H1 (cell line): ENCODE results near the gene BAZ2B. TPM values are rescaled to one million over a fixed set of nuclear protein-coding genes. Genes with fewer than 3 reads are reported as not detected.

Experiments used
- BACH1 ChIP-seq: IDR thresholded peaks from 2 replicates; pipeline ENCODE4 v1.6.1; 2012; ENCODE audit warnings: low read length, improper control_type of control experiment
- EP300 ChIP-seq, 2 experiments: IDR thresholded peaks; 1 replicate in 1 of 2; 2 replicates in 1 of 2; pipeline ENCODE4 v1.6.1; 2011 to 2012; ENCODE audit warnings: low read depth in 2 of 2, low read length in 2 of 2, mild to moderate bottlenecking in 2 of 2, borderline replicate concordance in 1 of 2, inconsistent platforms in 1 of 2, moderate library complexity in 1 of 2
- POU5F1 ChIP-seq: IDR thresholded peaks from 2 replicates; pipeline ENCODE4 v1.6.1; 2011; ENCODE audit warnings: low read depth, mild to moderate bottlenecking, low read length, moderate library complexity
- SUZ12 ChIP-seq: fragments of 200-600 bp; sonication (generic); IDR thresholded peaks from 2 replicates; pipeline ENCODE4 v1.6.1; 2012; ENCODE audit warnings: mild to moderate bottlenecking, inconsistent platforms, low read length, moderate library complexity, mixed read lengths
- TAF7 ChIP-seq: optimal IDR thresholded peaks from 2 replicates; pipeline ENCODE3; 2011; ENCODE audit warnings: low read depth, mild to moderate bottlenecking, inconsistent platforms, low read length, moderate library complexity, borderline replicate concordance
- polyA plus RNA-seq, 7 experiments: library from polyadenylated mRNA; depleted of rRNA in 3 of 7; stranded (reverse) in 5 of 7; unstranded in 2 of 7; fragments of >200 nt in 5 of 7; fragments of 200-250 nt in 2 of 7; gene quantifications; 1 replicate in 5 of 7; 2 replicates in 1 of 7; 4 replicates in 1 of 7; pipeline versions ENCODE4 v1.2.1 to v1.2.3, GENCODE V29; 2011 to 2013; ENCODE audit warnings: missing spikeins in 2 of 7, mixed read lengths in 2 of 7
- total RNA-seq: library from RNA; stranded (reverse); fragmentation: NEBNext Ultra II Directional; extraction: Animal tissue kit (Norgen Biotek cat#: 25700); gene quantifications from 2 replicates; pipeline ENCODE4 v1.2.1, GENCODE V29; 2021
- TF ChIP-seq, protein P1 (sequence below): IDR thresholded peaks from 2 replicates; pipeline ENCODE4 v1.6.1; 2012; ENCODE audit warnings: inconsistent platforms
- TF ChIP-seq, protein P2 (sequence below): IDR thresholded peaks from 2 replicates; pipeline ENCODE4 v1.6.1; 2011; ENCODE audit warnings: low read length, improper control_type of control experiment

BAZ2B gene
- total and polyA plus RNA-seq, 2 of the 8 experiments (the other 6 are each of a cell fraction or from before 2014, with no cell fraction given): 15.2 to 46.3 TPM

DNA sequence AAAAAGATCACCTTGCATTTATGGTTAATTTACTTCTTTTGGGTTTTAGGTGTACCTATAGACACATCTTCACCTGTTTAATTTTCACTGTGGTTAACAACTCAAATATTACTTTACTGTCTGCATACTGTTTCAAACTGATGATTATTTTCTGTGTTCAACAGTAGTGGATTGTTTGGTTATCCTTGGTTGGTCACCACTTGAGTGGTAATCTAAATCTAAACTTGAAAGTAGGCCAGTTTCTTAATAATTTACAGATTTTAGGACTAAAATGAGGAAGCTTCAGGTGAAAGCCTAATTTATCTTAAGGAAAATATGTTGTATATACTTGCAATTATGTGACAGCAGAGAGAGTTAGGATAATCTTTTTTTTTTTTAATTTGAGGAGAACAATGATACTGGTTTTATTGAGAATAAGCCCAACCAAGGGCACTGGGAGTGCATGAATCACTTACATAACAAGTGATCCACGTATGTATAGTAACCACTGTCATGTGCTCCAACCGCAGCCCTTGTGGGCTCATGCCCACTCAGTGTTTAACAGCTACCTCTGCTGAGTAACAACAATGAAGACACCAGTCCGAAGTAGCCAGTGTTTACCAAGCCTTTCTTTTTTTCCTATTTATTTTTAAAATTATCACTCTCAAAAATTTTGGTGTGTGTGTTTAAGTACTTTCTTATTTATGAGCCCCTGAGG, 298.8 kb downstream of the BAZ2B start (continued):
- TF ChIP-seq, protein P1, sequence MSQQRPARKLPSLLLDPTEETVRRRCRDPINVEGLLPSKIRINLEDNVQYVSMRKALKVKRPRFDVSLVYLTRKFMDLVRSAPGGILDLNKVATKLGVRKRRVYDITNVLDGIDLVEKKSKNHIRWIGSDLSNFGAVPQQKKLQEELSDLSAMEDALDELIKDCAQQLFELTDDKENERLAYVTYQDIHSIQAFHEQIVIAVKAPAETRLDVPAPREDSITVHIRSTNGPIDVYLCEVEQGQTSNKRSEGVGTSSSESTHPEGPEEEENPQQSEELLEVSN: no peak
- TF ChIP-seq, protein P2, sequence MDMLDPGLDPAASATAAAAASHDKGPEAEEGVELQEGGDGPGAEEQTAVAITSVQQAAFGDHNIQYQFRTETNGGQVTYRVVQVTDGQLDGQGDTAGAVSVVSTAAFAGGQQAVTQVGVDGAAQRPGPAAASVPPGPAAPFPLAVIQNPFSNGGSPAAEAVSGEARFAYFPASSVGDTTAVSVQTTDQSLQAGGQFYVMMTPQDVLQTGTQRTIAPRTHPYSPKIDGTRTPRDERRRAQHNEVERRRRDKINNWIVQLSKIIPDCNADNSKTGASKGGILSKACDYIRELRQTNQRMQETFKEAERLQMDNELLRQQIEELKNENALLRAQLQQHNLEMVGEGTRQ: no peak
- no peak for TF ChIP-seq BACH1
- TF ChIP-seq TAF7: no peak
- no peak for TF ChIP-seq EP300 (IDR thresholded peaks at IDR 0.05; ENCODE audit: borderline replicate concordance in 1 of 2, low read depth in 2 of 2, low read length in 2 of 2)
- no peak for TF ChIP-seq POU5F1
- TF ChIP-seq SUZ12: no peak
